Right renal pelvis (tissue), 4 donors: ENCODE measurements around the gene GAA. TPM values are rescaled to one million over a fixed set of nuclear protein-coding genes. Genes with fewer than 3 reads are reported as not detected.
"Not testable (repeated sequence)": the region's sequence is repeated elsewhere in the genome, so short reads cannot be mapped to it uniquely, and the experiment has no call there.

Experiments
- DNase-seq, 4 donors: peaks; one replicate each; pipeline ENCODE4 v3.0.0-alpha.2; 2013; ENCODE audit warnings: low read depth in 4 of 4, low spot score in 3 of 4, missing footprints in 1 of 4
- polyA plus RNA-seq, 4 donors: library from polyadenylated mRNA; unstranded; fragments of 120-200 nt; gene quantifications; one replicate each; pipeline ENCODE4 v1.2.1, GENCODE V29; 2013; ENCODE audit not compliant: insufficient read length in 4 of 4

GAA gene
- polyA plus RNA-seq, 4 donors: 37.8 to 71.2 (median 50.5) TPM

DNA sequence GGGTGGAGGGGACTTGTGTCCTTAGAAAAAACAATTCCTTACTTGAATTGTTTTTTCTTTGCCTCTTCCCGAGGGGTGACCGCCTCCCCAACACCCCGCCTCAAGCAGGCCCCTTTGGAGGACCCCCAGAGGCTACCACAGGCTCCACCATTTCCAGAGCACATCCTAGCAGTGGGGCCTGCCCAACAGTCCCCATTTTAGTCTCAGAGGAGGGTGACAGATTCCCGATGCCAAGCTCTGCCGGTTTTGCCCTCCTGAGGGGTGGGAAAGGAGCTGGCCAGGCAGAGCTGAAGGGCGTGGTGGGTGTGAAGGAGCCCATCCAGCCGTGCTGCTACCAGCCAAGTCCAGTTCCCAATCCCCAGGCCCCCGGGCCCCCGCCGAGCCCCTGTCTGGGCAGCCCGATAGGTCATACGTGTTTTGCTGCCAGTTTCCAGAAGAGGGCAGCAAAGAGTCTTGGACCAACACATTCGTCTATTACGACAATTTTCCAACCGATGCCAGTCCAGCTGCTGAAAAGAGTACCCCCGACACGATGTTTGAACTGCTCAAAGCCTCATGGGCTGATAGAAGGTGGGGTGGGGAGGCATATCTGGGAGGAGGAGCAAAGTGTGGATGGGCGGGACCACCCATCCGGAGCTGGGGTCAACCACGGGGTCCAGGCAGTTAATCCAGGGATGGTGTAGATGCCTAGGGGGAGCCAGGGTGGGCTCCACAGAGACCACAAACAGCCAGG lies 18.8 kb upstream of the GAA start:
- DNase-seq: peak in 2 of 4 donors; percentile 47 to 63

DNA sequence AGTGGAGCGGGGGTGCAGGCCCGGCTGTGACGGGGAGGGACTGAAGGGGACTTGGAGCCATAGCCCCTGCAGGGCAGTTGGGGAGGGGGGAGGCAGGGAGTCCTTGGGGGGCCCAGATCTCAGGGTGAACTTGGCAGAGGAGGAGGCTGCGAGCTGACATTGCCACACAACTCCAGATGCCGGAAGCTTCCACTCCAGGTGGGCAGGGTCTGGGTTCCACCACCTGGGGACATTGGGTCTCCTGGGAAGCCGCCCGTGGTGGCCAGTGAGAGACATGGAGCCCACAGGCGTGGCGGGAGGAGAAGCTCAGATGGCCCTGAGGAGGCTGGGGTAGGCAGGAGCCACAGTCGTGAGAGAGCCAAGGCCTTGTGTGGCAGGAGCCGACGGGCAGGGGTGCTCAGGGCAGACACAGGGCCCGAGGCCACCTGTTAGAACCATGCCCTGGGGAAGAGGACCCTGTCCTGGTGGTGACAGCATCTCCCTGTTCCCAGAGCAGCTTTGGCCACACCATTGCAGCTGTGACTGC lies 18.2 kb upstream of the GAA start:
- no peak for DNase-seq

DNA sequence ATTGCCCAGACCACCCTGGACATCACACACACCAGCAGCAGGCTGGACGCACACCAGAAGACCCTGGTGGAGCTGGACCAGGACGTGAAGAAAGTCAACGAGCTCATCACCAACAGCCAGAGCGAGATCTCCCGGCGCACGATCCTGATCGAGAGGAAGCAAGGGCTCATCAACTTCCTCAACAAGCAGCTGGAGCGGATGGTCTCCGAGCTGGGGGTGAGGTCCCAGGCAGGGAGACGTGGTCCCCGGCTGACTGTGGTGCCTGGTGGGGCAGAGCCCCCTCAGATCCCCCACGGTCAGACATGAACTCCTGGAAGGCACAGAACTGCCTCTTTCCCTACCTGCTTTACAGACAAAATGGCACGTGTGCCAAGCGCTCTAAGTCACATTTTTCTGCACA lies 16.6 kb upstream of the GAA start:
- DNase-seq: no peak

DNA sequence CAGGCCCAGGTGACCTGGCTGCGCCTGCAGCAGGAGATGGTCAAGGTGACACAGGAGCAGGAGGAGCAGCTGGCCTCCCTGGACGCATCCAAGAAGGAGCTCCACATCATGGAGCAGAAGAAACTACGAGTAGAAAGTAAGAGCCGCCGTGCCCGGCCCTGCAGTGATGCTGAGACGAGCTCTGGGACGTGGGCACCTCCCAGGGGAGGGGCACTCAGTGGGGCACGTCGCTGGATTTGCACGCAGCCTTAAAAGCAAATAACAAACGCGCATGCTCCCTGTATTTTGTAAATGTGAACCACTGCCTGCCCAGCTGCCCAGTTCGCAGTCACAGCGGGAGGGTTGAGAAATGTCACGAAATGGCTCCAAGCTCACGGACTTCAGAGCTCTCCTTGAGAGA lies 15.3 kb upstream of the GAA start:
- DNase-seq: no peak

DNA sequence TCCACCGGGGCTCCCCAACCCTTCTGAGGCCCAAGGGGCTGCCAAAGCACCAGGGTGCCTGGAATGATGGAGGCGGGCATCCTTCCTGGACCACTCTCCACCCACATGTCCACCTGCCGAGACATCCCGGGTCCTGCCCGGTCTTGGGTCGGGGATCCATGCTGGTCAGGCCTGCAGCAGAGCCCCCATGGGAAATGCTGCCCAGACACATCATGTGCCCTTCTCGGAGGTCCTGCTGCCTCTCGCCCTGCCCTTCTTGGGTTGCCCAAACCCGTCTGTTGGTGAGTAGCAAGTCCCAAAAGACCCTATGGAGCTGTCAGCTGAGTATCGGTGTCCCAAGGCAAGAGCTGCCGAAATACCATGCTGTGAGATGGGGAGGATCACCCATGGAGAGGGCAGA lies 14.8 kb upstream of the GAA start:
- no peak for DNase-seq

DNA sequence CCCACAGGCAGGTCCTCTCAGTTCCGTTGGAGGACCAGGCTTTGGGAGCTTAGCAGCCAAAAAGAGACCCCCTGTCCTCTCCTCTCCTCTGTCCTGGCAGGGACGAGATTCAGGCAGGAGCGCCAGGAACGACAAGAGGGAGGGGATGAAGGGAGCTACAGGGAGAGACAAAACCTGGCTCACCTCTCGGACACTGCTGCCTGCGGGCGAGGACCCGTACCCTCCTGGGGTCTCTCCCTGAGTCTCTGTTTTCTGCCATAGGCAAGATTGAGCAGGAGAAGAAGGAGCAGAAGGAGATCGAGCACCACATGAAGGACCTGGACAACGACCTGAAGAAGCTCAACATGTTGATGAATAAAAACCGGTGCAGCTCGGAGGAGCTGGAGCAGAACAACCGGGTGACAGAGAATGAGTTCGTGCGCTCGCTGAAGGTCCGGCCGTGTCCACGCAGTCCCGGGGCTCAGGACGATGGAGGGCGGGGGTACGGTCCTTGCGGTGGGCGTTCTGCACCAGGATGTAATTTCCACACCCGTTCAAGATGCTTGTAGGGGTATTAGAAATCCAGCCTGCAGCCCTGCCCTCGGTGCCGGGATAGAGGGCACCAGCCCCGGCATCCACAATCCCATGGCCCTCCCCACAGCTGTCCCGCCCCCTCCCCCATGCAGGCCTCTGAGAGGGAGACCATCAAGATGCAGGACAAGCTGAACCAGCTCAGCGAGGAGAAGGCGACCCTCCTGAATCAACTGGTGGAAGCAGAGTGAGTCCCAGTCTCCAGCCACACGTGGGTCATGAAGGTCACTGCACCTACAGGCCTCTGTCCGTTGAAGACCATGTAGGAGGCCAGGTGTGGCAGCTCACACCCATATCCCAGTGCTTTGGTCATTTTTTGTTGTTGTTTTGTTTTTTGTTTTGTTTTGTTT lies 13.8 kb upstream of the GAA start:
- no peak for DNase-seq

DNA sequence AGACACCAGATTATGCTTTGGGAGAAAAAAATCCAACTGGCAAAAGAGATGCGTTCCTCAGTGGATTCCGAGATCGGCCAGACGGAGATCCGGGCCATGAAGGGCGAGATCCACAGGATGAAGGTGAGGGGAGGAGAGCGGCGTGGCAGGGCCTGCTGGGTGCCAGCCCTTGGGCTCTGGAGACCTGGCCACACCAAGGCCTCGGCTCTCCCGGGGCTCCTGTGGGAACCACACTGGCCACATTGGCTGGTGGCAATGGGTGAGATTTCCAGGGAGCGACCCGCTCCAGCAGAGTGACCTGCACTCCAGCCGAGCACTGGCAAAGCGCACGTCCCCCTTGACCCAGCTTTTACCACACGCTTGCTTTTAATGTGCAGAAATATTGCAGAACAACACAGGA lies 11.6 kb upstream of the GAA start:
- DNase-seq: no peak

DNA sequence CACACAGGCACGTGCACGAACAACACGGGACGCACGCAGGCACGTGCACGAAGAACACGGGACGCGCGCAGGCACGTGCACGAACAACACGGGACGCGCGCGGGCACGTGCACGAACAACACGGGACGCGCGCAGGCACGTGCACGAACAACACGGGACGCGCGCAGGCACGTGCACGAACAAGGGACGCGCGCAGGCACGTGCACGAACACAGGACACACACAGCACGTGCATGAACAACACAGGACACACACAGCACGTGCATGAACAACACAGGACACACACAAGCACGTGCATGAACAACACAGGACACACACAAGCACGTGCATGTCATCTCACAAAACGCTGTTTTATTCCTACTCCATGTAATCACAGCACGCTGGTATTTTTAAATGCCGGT lies 11.2 kb upstream of the GAA start:
- DNase-seq: not testable (repeated sequence)

DNA sequence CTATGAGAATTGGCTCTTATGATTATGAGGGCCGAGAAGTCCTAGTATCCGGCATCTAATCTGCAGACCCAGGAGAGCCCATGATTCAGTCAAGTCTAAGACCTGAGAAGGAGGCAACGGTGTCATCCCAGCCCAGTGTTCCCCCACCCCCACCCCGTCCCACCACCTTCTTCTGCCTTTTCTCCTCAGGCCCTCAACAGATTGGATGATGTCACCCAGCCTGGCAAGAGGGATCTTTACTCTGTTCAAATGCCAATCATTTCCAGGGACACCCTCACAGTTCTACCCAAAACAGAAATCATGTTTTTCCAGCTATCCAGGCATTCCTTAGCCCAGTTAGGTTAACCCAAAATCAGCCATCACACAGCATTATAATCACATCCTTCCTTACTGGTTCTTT lies 10.0 kb upstream of the GAA start:
- no peak for DNase-seq

DNA sequence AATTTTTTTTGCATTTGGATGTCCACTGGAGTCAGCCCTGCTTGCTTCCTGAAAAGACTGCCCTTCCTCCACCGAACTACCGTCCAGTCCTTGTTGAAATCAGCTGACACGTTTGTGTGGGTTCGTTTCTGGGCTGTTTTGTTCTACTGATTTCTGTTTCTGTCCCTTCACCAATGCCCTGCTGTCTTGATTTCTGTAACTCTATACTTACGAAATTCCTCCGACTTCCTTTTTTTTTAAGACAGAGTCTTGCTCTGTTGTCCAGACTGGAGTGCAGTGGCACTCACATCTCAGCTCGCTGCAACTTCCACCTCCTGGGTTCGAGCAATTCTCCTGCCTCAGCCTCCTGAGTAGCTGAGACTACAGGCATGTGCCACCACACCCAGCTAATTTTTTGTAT lies 8.4 kb upstream of the GAA start:
- DNase-seq: no peak

DNA sequence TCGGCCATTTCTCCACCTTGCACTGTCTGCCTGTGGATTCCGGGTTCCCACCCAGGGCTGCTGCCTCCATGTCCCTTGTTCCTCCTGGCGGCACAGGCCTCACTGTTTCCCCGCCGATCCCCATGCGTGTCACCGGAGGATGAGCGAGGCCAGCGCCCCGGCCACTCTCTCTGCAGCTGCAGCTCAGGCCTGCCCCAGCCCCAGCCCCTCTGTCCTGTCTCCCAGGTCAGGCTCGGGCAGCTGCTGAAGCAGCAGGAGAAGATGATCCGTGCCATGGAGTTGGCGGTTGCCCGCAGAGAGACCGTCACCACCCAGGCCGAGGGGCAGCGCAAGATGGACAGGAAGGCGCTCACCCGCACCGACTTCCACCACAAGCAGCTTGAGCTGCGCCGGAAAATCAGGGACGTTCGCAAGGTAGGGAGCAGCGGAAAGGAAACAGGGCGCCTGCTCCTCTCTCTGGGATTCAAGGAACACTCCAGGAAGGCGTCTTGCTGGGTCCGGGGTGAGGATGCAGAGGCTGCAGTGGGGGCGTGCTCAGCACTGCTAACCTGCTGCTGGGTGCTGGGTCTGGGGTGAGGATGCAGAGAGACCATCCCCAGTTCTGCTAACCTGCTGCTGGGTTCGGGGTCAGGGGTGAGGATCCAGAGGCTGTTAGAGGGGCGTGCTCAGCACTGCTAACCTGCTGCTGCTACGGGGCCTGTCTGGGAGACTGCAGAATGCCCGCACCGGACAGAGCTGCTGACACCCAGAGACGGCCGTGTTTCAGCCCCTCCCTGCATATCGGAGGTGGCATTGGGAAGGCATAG lies 6.1 kb upstream of the GAA start:
- DNase-seq: no peak

DNA sequence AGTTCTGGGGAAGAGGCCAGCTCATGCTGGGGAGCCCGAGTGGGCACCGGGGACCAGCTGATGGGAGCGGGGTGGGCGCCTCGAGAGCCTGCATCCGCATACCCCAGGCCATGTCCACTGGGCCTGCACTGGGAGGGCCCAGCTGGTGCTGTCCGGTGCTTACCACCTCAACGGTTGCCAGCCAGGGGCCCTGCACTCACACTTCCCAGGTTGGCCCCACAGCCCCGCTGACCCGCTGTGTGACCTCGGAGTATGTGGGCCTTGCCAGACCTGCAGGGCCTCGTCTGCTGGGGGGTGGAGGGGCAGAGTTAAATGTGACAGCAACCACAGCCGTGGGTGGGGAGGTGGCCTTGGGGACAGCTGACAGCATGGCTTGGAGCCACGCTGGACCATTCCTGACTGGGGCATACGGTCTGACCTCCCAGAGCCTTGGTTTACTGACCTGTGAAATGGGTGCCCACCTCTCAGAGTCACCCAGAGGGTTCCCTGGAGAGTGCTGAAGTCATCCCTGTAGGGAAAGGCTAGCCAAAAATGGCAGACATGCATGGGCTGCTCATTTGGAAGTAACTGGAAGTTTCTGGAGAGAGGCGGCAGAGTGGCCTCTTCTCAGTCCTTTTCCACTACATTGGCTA lies 5.4 kb upstream of the GAA start:
- no peak for DNase-seq

DNA sequence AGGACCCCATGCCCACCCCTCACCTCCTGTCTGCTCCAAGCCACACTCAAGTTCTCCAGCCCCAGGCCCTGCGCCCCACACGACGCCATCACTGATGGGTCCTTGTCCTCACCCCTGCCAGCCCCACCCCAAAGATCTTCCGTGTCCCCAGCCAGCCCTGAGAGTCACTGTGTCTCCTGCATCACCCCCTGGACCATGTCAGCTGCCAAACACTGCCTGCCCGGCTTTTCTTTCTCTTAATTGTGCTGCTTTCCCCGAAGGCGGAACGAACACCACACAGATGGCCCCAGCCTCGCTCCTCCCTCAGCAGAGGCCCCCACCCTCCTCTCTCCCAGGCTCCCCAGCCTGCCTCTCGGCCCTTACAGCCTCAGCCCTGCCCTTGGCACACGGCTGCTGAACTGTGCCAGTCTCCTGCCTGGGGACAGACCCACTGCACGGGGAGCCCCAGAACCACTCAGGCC lies 4.8 kb upstream of the GAA start:
- DNase-seq: no peak

DNA sequence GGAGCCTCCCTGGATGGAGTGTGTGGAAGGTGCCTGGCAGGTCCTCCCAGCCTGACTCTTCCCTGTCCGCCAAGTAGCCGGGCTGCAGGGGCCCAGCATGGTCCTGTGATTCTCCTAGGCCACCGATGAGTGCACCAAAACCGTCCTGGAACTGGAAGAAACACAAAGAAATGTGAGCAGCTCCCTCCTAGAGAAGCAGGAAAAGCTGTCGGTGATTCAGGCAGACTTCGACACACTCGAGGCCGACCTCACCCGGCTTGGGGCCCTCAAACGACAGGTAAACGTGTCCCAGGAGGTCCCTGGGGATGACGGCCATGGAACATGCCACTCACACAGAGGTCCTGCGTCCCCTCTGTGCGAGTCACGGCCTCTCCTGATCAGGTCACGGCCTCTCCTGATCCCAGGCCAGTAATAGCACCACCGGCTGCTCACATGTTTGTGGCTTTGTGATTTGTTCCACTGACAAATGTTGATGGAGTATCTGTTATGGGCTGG lies 4.2 kb upstream of the GAA start:
- no peak for DNase-seq

DNA sequence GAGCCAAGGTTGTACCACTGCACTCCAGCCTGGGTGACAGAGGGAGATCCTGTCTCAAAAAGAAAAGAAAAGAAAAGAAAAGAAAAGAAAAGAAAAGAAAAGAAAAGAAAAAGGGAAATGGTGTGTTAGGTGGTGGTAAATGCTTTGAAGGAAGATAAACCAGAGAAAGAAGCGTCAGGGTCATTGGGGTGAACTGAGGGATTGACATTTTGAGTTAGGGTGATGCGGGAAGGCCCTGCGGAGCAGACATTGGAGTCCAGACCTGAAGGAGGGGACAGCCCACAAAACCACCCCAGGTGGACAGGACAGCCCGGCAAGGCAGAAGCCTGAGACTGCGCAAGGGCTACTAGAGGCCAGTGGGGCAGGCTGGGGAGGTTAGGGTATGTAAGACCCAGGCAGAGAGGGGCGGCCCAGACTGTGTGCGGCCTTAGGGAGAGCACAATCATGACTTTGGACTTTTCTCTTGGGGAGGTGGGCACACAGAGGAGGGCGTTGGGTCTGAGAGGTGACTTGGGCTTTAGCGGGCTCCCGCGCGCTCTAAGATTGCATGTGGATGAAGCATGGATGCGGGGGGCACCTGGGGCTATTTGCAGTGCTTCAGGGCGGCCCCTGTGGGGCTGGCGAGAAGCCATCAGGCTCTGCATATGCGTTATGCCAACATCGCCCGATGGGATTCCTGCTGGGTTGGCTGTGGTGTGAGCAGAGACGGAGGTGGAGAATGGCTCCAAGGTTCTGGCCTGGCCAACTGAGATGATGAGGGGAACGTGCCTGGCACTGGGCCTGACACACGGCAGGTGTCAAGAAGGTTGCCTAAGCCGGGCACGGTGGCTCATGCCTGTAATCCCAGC lies 3.3 kb upstream of the GAA start:
- DNase-seq: no peak

DNA sequence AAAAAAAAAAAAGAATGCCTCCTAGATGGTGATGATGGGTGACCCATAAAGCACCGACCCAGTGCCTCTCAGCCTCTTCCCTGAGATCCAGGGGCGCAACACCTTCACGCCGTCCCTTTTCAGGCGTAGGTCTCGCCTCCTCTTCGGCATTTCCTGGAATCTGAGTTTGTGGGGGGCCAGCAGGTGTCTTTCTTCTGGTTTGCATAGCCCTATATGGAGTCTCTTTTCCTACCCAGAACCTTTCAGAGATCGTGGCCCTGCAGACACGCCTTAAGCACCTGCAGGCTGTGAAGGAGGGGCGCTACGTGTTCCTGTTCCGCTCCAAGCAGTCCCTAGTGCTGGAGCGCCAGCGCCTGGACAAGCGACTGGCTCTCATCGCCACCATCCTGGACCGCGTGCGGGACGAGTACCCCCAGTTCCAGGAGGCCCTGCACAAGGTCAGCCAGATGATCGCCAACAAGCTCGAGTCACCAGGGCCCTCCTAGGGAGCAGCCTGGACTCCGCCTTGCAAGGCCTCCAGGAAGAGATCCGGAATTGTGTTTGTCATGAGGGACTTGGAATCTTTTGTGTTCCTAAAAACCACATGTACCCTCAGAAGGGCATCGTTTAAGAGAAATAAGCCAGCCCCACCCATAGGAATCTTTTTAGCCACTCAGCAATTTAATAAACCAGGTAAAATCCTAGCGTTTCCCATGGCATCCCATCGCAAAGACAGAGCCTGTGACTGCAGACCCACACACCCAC lies 1.9 kb upstream of the GAA start:
- no peak for DNase-seq

DNA sequence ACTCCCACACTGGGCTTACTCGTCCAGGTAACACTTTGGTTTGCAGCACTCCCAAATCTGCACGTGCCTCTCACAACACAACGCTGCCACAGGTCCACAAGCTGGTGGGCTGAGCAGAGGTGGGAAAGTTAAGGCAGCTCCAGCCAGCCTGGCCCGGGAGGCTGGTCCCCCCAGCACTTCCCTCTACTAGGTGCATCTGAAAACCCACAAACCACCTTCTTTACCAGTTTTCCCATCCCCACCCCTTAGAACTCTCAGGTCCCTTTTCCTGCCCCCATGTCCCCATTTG lies 1.4 kb upstream of the GAA start:
- DNase-seq: no peak

DNA sequence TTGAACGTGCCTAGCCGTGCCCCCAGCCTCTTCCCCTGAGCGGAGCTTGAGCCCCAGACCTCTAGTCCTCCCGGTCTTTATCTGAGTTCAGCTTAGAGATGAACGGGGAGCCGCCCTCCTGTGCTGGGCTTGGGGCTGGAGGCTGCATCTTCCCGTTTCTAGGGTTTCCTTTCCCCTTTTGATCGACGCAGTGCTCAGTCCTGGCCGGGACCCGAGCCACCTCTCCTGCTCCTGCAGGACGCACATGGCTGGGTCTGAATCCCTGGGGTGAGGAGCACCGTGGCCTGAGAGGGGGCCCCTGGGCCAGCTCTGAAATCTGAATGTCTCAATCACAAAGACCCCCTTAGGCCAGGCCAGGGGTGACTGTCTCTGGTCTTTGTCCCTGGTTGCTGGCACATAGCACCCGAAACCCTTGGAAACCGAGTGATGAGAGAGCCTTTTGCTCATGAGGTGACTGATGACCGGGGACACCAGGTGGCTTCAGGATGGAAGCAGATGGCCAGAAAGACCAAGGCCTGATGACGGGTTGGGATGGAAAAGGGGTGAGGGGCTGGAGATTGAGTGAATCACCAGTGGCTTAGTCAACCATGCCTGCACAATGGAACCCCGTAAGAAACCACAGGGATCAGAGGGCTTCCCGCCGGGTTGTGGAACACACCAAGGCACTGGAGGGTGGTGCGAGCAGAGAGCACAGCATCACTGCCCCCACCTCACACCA lies 724 bp downstream of the GAA start:
- DNase-seq: no peak
